WERI-Rb-1 (cell line): ENCODE results near the gene TRPM8.

Source experiments
- DNase-seq: peaks from one replicate; pipeline ENCODE4 v3.0.0-alpha.2; 2020
- H3K27ac ChIP-seq: fragments of 250-450 bp; sonication (Bioruptor Pico); 2 replicates; pipeline ENCODE4 v1.5.1; 2020; ENCODE audit warnings: mild to moderate bottlenecking, moderate library complexity
- H3K27me3 ChIP-seq: fragments of 250-450 bp; sonication (Bioruptor Pico); 2 replicates; pipeline ENCODE4 v1.5.1; 2021; ENCODE audit warnings: mild to moderate bottlenecking, low read depth, moderate library complexity; ENCODE audit not compliant: insufficient read depth, severe bottlenecking
- H3K36me3 ChIP-seq: fragments of 250-450 bp; sonication (Bioruptor Pico); 2 replicates; pipeline ENCODE4 v1.5.1; 2020; ENCODE audit warnings: mild to moderate bottlenecking, moderate library complexity
- H3K4me3 ChIP-seq: 2 replicates; pipeline ENCODE4 v1.5.1; 2011; ENCODE audit warnings: low read depth, mild to moderate bottlenecking, control low read depth, low read length
- H3K9me3 ChIP-seq: fragments of 250-450 bp; sonication (Bioruptor Pico); 2 replicates; pipeline ENCODE4 v1.5.1; 2021; ENCODE audit warnings: mild to moderate bottlenecking, moderate library complexity; ENCODE audit not compliant: severe bottlenecking
- TF ChIP-seq, protein P1 (sequence below): IDR thresholded peaks from 2 replicates; pipeline ENCODE4 v1.5.1; 2011; ENCODE audit warnings: low read depth, mild to moderate bottlenecking, control low read depth, inconsistent platforms, low read length

Gene TRPM8

DNA sequence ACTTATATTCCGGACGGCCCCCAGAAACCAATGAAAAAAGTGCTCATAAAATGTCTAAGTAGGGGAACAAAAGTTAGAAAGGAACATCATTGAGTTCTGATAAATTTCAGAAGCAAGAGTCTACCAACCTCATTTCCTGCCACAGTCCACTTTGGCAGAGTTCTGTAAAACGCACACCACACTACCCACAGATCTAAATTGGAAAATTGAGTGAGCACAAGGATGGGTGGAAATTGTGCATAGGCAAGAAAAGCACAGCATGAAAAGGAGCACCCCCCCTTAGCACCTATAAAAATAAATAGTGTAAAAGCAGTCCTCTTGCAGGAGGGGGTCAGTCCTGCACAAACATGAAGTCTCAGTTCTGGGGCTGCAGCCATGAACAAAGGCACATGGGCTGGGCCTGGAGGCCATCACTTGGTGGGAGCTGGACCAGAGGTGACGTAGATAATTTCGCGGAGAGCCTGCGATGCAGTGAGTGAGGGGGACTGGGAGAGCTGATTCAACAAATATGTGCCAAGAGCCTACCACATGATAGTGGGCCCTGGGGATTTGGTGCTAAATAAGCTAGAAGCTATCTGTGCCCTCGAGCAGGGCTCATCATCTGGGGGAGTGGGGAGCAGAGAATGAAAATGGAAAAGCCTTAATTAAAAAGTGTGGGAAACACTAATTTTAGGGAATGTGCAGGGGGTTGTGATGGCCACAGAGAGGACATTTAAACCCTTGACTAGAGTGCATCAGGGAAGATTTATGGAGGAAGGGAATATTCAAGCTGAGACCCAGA, 84.4 kb downstream of the TRPM8 start:
- H3K27ac ChIP-seq = no peak overlapping the region
- DNase-seq = no peak
- no peaks in the 10 kb centered on the region for H3K27me3 ChIP-seq
- TF ChIP-seq, protein P1, sequence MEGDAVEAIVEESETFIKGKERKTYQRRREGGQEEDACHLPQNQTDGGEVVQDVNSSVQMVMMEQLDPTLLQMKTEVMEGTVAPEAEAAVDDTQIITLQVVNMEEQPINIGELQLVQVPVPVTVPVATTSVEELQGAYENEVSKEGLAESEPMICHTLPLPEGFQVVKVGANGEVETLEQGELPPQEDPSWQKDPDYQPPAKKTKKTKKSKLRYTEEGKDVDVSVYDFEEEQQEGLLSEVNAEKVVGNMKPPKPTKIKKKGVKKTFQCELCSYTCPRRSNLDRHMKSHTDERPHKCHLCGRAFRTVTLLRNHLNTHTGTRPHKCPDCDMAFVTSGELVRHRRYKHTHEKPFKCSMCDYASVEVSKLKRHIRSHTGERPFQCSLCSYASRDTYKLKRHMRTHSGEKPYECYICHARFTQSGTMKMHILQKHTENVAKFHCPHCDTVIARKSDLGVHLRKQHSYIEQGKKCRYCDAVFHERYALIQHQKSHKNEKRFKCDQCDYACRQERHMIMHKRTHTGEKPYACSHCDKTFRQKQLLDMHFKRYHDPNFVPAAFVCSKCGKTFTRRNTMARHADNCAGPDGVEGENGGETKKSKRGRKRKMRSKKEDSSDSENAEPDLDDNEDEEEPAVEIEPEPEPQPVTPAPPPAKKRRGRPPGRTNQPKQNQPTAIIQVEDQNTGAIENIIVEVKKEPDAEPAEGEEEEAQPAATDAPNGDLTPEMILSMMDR = no peak
- H3K4me3 ChIP-seq = no peak overlapping the region
- no peaks in the 10 kb centered on the region for H3K36me3 ChIP-seq
- no peaks in the 10 kb centered on the region for H3K9me3 ChIP-seq

DNA sequence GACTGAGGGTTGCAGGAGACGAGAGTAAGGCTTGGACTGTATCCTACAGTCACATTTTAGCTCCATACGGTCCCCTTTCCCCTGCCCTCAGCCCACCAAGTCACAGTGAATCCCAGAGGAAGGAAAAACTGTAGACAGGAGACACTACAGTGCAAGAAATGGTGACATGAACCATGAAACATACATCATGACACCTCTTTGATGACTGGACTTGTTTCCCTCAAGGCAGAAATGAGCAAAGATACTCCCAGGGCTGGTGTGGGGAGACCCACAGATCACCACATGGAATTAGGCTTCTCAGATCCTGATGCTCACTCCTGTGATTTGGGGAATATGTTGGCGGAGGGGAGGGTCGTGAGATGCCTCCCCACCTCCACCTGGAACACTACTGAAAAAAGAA, 85.1 kb downstream of the TRPM8 start:
- TF ChIP-seq, protein P1 = no peak
- no peak for DNase-seq
- no peaks in the 10 kb centered on the region for H3K36me3 ChIP-seq
- no peaks in the 10 kb centered on the region for H3K9me3 ChIP-seq
- H3K27ac ChIP-seq = no peak overlapping the region
- no peak overlapping the region for H3K4me3 ChIP-seq
- no peaks in the 10 kb centered on the region for H3K27me3 ChIP-seq

DNA sequence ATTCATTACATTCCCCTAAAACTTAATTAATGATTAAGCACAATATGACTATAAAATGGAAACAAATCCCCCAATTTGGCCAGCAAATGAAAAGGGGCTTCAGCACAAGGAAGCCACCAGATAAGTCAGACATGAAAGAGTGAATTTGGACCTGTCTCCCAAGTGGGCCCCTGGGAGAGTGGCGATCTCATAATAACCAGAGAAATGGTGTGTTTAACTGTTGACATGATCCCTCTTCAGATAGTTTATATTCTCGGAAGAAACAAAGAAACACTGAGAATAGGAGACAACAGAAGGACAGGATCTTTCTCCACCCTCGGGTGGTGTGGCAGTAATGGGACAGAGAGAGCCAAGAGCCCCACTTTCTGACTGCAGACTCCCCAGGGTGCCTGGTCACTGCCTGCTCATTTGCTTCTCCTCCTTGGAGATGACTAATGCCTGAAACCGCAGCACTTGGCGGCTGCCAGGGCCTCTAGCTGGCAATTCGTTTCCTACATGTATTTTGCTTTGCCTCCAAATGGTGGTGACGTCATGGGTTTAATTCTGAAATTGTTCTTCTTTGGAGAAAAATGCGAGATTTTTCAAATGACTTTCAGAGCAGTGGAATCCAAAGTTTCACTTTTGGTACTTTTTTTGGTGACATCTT, 86.9 kb downstream of the TRPM8 start:
- no peaks in the 10 kb centered on the region for H3K27me3 ChIP-seq
- H3K27ac ChIP-seq = no peak overlapping the region

GRCh38 chr2:234005126-234005525, 88.0 kb downstream of the TRPM8 start:
- H3K4me3 ChIP-seq = no peak overlapping the region
- no peaks in the 10 kb centered on the region for H3K27me3 ChIP-seq
- no peaks in the 10 kb centered on the region for H3K9me3 ChIP-seq
- no peak overlapping the region for H3K27ac ChIP-seq
- TF ChIP-seq, protein P1 = no peak
- DNase-seq = no peak
- no peaks in the 10 kb centered on the region for H3K36me3 ChIP-seq

More for the DNA sequence above, 86.9 kb downstream of the TRPM8 start:
- no peak for DNase-seq
- Histone ChIP-seq H3K4me3 (no peak overlapping the region), H3K9me3 (no peaks in the 10 kb centered on the region), H3K36me3 (no peaks in the 10 kb centered on the region)
- TF ChIP-seq, protein P1 = no peak

GRCh38 chr2:234006501-234006900, 89.3 kb downstream of the TRPM8 start:
- no peaks in the 10 kb centered on the region for H3K27me3 ChIP-seq
- TF ChIP-seq, protein P1 = no peak
- H3K27ac ChIP-seq = no peak overlapping the region

More at GRCh38 chr2:234006501-234006900, 89.3 kb downstream of the TRPM8 start:
- no peak for DNase-seq
- Histone ChIP-seq H3K9me3 (peaks cover 7% of the 10 kb centered on the region), H3K4me3 (no peak overlapping the region), H3K36me3 (no peaks in the 10 kb centered on the region)
